ENCODE measurements around the gene CDK8.
"Not testable (repeated sequence)": the region's sequence is repeated elsewhere in the genome, so short reads cannot be mapped to it uniquely, and the experiment has no call there.

Gene CDK8

GRCh38 chr13:26254583-26255111, 718 bp downstream of the CDK8 start:
- peak; percentile 67 to 82 for DNase-seq

- DNase-seq: no peak
Observed at GRCh38 chr13:26255115-26255514, 1.2 kb downstream of the CDK8 start.

GRCh38 chr13:26255691-26256277, 1.9 kb downstream of the CDK8 start:
- DNase-seq: peak; percentile 50 to 59

- DNase-seq: peak in 1 of 2 experiments; percentile 48
Observed at GRCh38 chr13:26257049-26257448, 3.1 kb downstream of the CDK8 start.

DNA sequence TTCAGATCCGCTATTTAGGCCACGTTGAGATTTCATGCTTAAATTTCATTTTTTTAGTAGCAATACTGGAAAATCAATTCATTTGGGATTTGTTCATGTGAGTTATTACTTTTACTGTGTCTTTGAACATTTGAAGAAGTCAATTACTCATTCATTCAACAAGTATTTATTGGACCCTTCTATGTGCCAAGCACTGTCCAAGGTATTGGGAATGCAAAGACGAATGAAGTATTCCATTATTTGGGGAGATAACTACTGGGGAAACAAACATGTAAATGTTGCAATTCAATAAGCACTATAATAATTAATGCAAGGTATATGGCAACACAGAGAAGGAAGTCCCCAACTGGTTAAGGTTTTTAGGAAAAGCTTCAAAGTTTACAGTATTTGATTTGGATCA, 5.7 kb downstream of the CDK8 start:
- DNase-seq: no peak

DNA sequence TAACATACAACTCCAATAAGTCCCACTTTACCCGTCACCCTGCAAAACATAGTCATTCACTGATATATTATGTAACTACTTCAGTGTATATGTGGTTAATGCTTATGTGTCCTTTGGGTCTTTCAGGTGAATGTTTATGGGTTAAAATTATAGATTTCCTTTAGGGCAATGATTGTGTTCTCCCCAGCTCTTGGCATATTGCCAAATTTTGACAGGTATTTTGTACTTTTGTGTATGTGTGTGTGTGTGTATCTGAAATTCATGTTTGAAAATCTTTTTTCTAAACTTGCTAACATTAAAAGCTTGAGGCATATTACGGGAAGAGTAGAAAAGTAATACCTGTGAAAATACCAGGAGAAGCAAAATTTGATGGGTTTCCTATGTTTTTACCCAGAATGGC, 8.2 kb downstream of the CDK8 start:
- no peak for DNase-seq

DNA sequence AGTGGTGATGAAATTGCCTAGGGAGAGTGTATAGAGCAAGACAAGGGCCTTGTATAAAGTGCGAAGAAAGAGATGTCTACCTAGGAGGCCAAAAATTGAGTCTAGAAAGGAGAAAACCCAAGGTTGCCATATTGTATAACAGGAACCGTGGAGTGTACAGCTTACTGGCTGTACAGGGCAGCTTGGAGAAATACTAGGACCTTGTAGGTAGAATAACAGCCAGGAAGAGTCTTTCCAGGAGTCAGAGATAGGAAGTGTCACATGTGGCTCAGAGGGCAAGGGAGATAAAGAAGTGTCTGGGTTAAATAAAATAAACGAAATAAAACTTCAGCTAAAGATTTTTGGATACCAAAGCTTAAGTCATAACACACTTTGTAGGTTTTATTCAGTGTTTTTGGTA, 12.4 kb downstream of the CDK8 start:
- DNase-seq: no peak

DNA sequence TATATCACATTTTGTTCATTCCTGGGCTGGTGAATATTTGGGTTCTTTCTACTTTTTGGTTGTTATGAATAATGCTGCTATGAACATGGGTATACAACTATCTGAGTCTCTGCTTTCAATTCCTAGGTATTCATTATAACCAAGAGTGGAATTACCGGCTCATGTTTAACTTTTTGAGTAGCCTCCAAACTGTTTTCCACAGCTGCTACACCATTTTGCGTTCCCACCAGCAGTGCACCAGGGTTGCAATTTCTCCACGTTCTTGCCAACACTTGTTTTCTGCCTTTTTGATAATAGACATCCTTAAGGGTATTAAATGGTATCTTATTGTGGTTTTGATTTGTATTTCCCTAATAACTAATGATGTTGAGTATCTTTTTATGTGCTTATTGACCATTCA, 16.8 kb downstream of the CDK8 start:
- DNase-seq: no peak

DNA sequence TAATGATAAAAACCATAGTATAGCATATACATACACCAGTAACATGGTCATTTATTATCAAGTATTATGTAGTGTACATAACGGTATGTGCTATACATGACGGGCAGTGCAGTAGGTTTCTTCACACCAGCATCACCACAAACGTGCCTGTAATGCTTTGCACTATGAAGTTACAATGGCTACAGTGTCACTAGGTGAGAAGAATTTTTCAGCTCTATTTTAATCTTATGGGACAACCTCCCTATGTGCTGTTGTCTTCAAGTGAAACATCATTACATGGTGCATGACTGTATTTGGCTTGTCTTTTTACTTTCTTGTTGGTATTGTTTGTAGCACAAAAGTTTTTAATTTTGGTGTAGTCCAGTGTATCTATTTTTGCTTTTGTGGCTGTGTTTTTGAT, 18.7 kb downstream of the CDK8 start:
- DNase-seq: no peak

- no peak for DNase-seq
Observed at GRCh38 chr13:26280295-26280694, 26.4 kb downstream of the CDK8 start.

GRCh38 chr13:26280822-26281221, 26.9 kb downstream of the CDK8 start:
- no peak for DNase-seq

- not testable (repeated sequence) for DNase-seq
Observed at GRCh38 chr13:26285911-26286310, 32.0 kb downstream of the CDK8 start.

DNA sequence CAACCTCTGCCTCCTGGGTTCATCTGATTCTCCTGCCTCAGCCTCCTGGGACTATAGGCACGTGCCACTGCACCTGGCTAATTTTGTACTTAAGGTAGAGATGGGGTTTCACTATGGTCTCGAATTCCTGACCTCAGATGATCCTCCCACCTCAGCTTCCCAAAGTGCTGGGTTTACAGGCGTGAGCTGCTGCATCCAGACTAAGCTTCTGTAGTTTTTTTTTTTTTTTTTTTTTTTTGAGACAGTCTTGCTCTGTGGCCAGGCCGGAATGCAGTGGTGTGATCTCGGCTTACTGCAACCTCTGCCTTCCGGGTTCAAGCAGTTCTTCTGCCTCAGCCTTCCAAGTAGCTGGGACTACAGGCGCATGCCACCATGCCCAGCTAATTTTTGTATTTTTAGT, 34.9 kb downstream of the CDK8 start:
- DNase-seq: not testable (repeated sequence)

DNA sequence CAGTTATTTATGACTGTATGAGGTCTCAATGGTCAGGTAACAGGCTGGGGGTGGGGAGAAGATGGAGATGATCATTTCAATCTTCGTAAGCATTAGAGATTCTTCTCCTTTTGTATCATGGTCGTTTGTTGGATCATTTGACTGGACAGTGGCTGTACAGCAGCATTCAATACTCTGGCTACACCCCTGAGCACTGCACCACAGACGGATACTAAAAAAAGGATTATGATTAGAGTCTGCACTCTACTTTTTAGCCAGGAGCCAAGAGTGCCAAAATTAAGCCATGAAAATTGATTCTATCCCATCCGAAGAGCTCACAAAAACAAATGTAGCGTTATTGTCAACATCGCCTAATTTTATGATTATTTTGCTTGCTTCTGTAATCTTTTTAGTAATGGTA, 41.9 kb downstream of the CDK8 start:
- DNase-seq: no peak

DNA sequence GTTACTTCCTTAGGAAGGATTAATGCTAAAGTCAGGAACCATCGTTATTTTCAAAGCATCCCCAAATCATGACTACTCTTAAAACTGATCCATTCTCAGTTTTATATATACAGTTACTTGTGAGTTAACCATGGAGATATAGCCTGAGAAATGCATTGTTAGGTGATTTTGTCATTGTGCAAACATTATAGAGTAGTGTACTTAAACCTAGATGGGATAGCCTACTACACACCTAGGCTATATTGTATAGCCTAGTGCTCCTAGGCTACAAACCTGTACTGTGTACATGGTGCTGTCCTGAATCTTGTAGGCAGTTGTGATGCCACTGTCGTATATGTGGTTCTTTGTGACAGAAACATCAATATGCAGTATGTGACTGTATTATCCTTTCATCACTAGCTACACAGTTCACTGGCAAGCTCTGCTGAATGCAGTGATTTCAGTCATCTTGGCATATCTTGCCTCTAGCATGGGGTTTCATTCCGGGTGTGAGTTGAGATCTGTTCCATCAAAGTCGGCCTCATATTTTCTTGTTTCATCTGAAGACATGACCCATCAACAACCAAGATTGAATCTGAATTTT, 45.3 kb downstream of the CDK8 start:
- no peak for DNase-seq

- DNase-seq: no peak
Observed at GRCh38 chr13:26300140-26300539, 46.2 kb downstream of the CDK8 start.

DNA sequence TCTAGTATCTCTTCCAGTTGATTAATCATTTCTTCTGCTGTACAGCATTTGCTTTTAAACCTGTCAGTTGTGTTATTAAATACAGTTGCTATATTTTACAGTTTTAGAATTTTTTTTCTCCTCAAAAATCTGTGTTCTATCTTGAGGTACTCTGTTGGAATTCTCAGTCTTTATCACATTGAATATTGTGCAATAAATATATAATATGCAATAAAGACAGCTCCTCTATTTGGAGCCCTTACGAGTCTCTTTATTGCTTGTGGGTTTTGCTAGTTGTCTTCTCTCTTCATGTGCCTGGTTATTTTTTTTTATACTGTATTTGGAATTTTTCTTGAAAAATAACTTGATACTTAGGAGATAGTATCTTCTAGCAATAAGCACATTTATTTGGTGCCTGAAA, 51.7 kb downstream of the CDK8 start:
- DNase-seq: no peak

DNA sequence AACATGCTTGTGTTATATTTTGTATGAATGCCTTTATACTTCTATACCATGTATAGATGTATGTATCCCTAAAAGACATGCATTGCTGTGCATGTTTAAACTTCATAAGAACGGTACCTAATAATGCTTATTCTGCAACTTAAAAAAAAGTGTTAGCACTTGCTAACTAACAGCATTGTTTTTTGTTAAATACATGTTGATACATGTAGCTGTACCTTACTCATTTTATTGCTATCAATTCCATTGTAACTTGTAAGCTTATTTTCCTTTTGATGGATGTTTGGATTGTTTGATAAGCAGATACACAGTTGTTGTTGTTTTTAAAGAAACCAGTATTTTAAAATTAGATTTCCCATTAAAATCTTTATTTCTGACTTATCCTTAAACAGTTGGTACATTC, 53.8 kb downstream of the CDK8 start:
- no peak for DNase-seq

- DNase-seq: no peak
Observed at GRCh38 chr13:26308250-26308649, 54.3 kb downstream of the CDK8 start.

DNA sequence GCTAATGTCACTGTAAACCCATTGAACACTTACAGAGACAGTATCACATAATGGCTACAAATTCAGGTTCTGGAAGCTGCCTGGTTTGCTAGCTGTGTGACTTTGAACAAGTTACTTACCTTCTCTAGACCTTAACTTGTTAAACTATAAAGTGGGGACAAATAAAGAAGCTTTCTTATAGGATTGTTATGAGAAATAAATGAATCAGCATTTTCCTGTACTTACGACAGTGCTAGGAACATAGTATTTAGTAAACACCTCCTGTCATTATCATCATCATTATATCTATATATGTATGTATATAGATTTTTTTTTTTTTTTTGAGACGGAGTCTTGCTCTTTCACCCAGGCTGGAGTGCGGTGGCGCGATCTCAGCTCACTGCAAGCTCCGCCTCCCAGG, 54.9 kb downstream of the CDK8 start:
- no peak for DNase-seq

GRCh38 chr13:26310003-26310402, 56.1 kb downstream of the CDK8 start:
- DNase-seq: no peak

GRCh38 chr13:26310470-26310869, 56.5 kb downstream of the CDK8 start:
- no peak for DNase-seq

- not testable (repeated sequence) for DNase-seq
Observed at GRCh38 chr13:26312019-26312418, 58.1 kb downstream of the CDK8 start.

GRCh38 chr13:26316095-26316494, 62.2 kb downstream of the CDK8 start:
- not testable (repeated sequence) for DNase-seq

DNA sequence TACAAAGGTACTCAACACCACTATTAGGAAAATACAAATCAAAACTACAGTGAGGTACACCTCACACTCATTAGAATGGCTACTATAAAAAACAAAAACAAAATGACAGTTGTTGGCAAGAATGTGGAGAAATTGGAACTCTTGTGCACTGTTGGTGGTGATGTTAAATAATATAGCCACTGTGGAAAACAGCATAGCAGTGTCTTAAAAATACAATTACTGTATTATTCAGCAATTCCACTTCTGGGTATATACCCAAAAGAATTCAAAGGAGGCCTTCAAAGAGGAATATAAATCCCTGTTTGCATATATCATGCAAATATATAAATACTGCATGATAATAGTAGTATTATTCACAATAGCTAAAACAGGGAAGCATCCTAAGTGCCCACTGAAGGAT, 66.8 kb downstream of the CDK8 start:
- peak; percentile 70 to 77 for DNase-seq

All from NCI-H526 (cell line).